ENCODE results near the gene ADAD1. TPM values are rescaled to one million over a fixed set of nuclear protein-coding genes. Genes with fewer than 3 reads are reported as not detected.

The ADAD1 gene
- total RNA-seq, 1 experiment from 2014 or later = not detected

DNA sequence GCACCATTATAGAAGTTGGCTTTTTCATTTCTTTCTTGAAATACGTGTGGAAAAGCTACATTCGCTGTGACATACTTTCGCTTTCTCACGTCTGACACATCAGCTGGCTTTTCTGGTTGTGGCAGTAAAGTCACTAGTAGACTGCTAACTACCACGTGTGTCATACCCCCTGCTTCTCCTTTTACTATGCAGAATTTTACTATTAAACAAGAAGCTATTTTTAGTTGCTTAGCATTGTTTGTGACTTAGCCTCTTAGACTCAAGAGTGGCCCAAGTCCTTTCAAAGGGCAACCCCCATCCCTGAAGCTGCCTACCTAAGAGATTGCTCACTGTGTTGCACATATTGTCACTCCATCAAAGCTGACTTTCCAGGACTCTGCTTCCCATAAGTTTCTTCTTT is 79.8 kb downstream of the ADAD1 start:
- no peaks in the 10 kb centered on the region for H3K79me1 ChIP-seq (ENCODE audit: insufficient read depth, low read depth, low read length, poor library complexity, severe bottlenecking)
- no peak overlapping the region for H3T11ph ChIP-seq (ENCODE audit: low read length)
- peaks cover 0 to 2% of the 10 kb centered on the region in 2 experiments; a peak in 2 of 5 replicates for H3K9me3 Mint-ChIP-seq
- H3K4me3 Mint-ChIP-seq = no peak overlapping the region
- H3K23ac ChIP-seq (ENCODE audit: insufficient read length, low read depth, low read length) = no peak overlapping the region
- H3K9me3 ChIP-seq (ENCODE audit: control insufficient read depth, low read depth, low read length) = no peaks in the 10 kb centered on the region
- H3K27ac Mint-ChIP-seq = no peak overlapping the region
- no peak overlapping the region for H3K9ac ChIP-seq (ENCODE audit: extremely low read depth, insufficient read length, low read length)
- H3K4me2 ChIP-seq (ENCODE audit: insufficient read depth, insufficient read length, low read length) = no peak overlapping the region
- no peak overlapping the region for H3K4ac ChIP-seq (ENCODE audit: low read depth, low read length)
- H2AFZ ChIP-seq (ENCODE audit: low read length) = peak overlapping the region; percentile 48
- H3K79me2 ChIP-seq (ENCODE audit: insufficient read depth, low read length) = no peaks in the 10 kb centered on the region
- no peak overlapping the region for H2BK5ac ChIP-seq (ENCODE audit: insufficient read length, low read length)
- H3K4me1 Mint-ChIP-seq = peaks cover 9% of the 10 kb centered on the region in 2 experiments; a peak in 3 of 4 replicates
- TF ChIP-seq, protein P1, sequence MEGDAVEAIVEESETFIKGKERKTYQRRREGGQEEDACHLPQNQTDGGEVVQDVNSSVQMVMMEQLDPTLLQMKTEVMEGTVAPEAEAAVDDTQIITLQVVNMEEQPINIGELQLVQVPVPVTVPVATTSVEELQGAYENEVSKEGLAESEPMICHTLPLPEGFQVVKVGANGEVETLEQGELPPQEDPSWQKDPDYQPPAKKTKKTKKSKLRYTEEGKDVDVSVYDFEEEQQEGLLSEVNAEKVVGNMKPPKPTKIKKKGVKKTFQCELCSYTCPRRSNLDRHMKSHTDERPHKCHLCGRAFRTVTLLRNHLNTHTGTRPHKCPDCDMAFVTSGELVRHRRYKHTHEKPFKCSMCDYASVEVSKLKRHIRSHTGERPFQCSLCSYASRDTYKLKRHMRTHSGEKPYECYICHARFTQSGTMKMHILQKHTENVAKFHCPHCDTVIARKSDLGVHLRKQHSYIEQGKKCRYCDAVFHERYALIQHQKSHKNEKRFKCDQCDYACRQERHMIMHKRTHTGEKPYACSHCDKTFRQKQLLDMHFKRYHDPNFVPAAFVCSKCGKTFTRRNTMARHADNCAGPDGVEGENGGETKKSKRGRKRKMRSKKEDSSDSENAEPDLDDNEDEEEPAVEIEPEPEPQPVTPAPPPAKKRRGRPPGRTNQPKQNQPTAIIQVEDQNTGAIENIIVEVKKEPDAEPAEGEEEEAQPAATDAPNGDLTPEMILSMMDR (conservative IDR thresholded peaks at IDR 0.05) = no peak
- no peak overlapping the region for H2BK15ac ChIP-seq (ENCODE audit: low read depth, low read length)
- no peaks in the 10 kb centered on the region for H3K36me3 Mint-ChIP-seq (ENCODE audit: insufficient read depth in 1 of 3, low read depth in 3 of 3)
- H3K14ac ChIP-seq (ENCODE audit: insufficient read depth, low read length) = no peak overlapping the region
- H3K27me3 Mint-ChIP-seq (ENCODE audit: low read depth) = no peaks in the 10 kb centered on the region; the same call in 1 of the 2 replicates
- H3K27me3 ChIP-seq (ENCODE audit: insufficient read depth, low read length) = no peaks in the 10 kb centered on the region
- H2BK120ac ChIP-seq (ENCODE audit: low read depth, low read length, poor library complexity, severe bottlenecking) = no peak overlapping the region
- no peak overlapping the region for H2BK12ac ChIP-seq (ENCODE audit: insufficient read length, low read depth, low read length)
- DNase-seq = no peak
- no peak overlapping the region for H4K8ac ChIP-seq (replicated peaks; ENCODE audit: insufficient read length, low read depth, low read length)
- H4K5ac ChIP-seq (ENCODE audit: insufficient read length, low read depth, low read length) = no peak overlapping the region
- no peaks in the 10 kb centered on the region for H3K4me1 ChIP-seq (ENCODE audit: insufficient read depth, low read length)
- H4K20me1 ChIP-seq (ENCODE audit: control insufficient read depth, insufficient read depth, insufficient read length) = no peaks in the 10 kb centered on the region
- no peak overlapping the region for H4K91ac ChIP-seq (ENCODE audit: insufficient read length, low read depth, low read length)
- no peak overlapping the region for H2BK20ac ChIP-seq (ENCODE audit: low read depth, low read length, poor library complexity, severe bottlenecking)
- no peaks in the 10 kb centered on the region for H3K23me2 ChIP-seq (ENCODE audit: insufficient read length, low read depth, low read length, poor library complexity, severe bottlenecking)
- H3K56ac ChIP-seq (ENCODE audit: insufficient read length, low read depth, low read length) = no peak overlapping the region
- no peak overlapping the region for H3K27ac ChIP-seq (ENCODE audit: insufficient read length, low read depth, low read length)
- H2AK5ac ChIP-seq (ENCODE audit: insufficient read length, low read length) = no peak overlapping the region
- no CpG with 5 or more reads among the region's 5 CpGs for WGBS (ENCODE audit: extremely low coverage, insufficient read length, low lambda C conversion rate)
- H3K18ac ChIP-seq (ENCODE audit: insufficient read length, low read depth, low read length) = no peak overlapping the region
